Measurements from ENCODE around the gene PAK1.

Gene PAK1

DNA sequence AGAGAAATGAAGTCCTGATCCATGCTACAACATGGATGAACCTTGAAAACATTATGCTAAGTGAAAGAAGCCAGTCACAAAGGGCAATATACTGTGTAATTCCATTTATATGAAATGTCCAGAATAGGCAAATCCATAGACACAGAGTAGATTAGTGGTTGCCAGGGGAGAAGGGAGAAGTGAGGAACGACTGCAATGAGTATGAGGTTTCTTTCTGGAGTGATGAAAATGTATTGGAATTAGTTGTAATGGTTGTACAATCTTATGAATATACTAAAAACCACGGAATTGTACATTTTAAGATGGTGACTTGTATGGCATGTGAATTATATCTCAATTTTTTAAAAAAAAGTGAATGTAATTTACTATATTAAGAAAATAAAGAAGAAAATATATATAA is 89.3 kb downstream of the PAK1 start:
- TF ChIP-seq EGR1 (IDR thresholded peaks at IDR 0.05) (no peak), TCF12 (IDR thresholded peaks at IDR 0.05; ENCODE audit: low read depth) (no peak), FOXM1 (IDR thresholded peaks at IDR 0.05; ENCODE audit: borderline replicate concordance, low read depth) (no peak), TAF1 (IDR thresholded peaks at IDR 0.05; ENCODE audit: low read depth) (no peak), RAD21 (IDR thresholded peaks at IDR 0.05; ENCODE audit: low read depth) (no peak), YY1 (IDR thresholded peaks at IDR 0.05; ENCODE audit: low read depth) (no peak), NFIC (IDR thresholded peaks at IDR 0.05) (no peak), CEBPB (IDR thresholded peaks at IDR 0.05) (no peak), ZBTB7A (IDR thresholded peaks at IDR 0.05; ENCODE audit: low read depth) (no peak), EP300 (IDR thresholded peaks at IDR 0.05; ENCODE audit: borderline replicate concordance) (no peak), TEAD4 (IDR thresholded peaks at IDR 0.05) (no peak), CREB1 (IDR thresholded peaks at IDR 0.05; ENCODE audit: low read depth) (no peak)
- TF ChIP-seq, protein P1, sequence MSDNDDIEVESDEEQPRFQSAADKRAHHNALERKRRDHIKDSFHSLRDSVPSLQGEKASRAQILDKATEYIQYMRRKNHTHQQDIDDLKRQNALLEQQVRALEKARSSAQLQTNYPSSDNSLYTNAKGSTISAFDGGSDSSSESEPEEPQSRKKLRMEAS (IDR thresholded peaks at IDR 0.05): no peak
- TF ChIP-seq, protein P2, sequence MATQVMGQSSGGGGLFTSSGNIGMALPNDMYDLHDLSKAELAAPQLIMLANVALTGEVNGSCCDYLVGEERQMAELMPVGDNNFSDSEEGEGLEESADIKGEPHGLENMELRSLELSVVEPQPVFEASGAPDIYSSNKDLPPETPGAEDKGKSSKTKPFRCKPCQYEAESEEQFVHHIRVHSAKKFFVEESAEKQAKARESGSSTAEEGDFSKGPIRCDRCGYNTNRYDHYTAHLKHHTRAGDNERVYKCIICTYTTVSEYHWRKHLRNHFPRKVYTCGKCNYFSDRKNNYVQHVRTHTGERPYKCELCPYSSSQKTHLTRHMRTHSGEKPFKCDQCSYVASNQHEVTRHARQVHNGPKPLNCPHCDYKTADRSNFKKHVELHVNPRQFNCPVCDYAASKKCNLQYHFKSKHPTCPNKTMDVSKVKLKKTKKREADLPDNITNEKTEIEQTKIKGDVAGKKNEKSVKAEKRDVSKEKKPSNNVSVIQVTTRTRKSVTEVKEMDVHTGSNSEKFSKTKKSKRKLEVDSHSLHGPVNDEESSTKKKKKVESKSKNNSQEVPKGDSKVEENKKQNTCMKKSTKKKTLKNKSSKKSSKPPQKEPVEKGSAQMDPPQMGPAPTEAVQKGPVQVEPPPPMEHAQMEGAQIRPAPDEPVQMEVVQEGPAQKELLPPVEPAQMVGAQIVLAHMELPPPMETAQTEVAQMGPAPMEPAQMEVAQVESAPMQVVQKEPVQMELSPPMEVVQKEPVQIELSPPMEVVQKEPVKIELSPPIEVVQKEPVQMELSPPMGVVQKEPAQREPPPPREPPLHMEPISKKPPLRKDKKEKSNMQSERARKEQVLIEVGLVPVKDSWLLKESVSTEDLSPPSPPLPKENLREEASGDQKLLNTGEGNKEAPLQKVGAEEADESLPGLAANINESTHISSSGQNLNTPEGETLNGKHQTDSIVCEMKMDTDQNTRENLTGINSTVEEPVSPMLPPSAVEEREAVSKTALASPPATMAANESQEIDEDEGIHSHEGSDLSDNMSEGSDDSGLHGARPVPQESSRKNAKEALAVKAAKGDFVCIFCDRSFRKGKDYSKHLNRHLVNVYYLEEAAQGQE (IDR thresholded peaks at IDR 0.05; ENCODE audit: low read depth): no peak
- TF ChIP-seq, protein P3, sequence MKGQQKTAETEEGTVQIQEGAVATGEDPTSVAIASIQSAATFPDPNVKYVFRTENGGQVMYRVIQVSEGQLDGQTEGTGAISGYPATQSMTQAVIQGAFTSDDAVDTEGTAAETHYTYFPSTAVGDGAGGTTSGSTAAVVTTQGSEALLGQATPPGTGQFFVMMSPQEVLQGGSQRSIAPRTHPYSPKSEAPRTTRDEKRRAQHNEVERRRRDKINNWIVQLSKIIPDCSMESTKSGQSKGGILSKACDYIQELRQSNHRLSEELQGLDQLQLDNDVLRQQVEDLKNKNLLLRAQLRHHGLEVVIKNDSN (IDR thresholded peaks at IDR 0.05): no peak

- TF ChIP-seq, protein P2 (IDR thresholded peaks at IDR 0.05; ENCODE audit: low read depth): no peak
- TF ChIP-seq, protein P1 (IDR thresholded peaks at IDR 0.05): no peak
- no peak for TF ChIP-seq NFIC (IDR thresholded peaks at IDR 0.05)
- no peak for TF ChIP-seq TCF12 (IDR thresholded peaks at IDR 0.05; ENCODE audit: low read depth)
- TF ChIP-seq, protein P3 (IDR thresholded peaks at IDR 0.05): no peak
- no peak for TF ChIP-seq CREB1 (IDR thresholded peaks at IDR 0.05; ENCODE audit: low read depth)
- no peak for TF ChIP-seq TAF1 (IDR thresholded peaks at IDR 0.05; ENCODE audit: low read depth)
- TF ChIP-seq EP300 (IDR thresholded peaks at IDR 0.05; ENCODE audit: borderline replicate concordance): no peak
- TF ChIP-seq EGR1 (IDR thresholded peaks at IDR 0.05): no peak
- no peak for TF ChIP-seq YY1 (IDR thresholded peaks at IDR 0.05; ENCODE audit: low read depth)
- no peak for TF ChIP-seq CEBPB (IDR thresholded peaks at IDR 0.05)
- no peak for TF ChIP-seq TEAD4 (IDR thresholded peaks at IDR 0.05)
These were observed 91.9 kb downstream of the PAK1 start for GRCh38 chr11:77381729-77382665.

DNA sequence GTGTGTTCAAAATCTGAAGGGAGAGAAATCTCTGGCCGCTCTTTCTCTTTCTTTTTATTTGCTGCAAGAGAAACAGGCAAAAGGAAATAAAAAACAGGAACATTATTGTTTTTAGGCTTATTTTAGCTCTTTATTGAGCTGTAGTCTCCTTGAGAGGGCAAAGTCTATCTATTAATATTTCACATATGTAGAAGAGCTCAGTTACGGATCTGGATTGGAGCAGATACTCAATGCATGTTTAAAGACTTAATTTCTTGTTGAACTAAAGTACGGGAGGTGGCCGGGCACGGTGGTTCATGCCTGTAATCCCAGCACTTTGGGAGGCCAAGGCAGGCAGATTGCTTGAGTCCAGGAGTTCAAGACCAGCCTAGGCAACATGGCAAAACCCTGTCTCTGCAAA is 94.0 kb downstream of the PAK1 start:
- TF ChIP-seq FOXM1 (IDR thresholded peaks at IDR 0.05; ENCODE audit: borderline replicate concordance, low read depth): no peak
- TF ChIP-seq EGR1 (IDR thresholded peaks at IDR 0.05): no peak
- TF ChIP-seq, protein P1 (IDR thresholded peaks at IDR 0.05): no peak
- no peak for TF ChIP-seq TCF12 (IDR thresholded peaks at IDR 0.05; ENCODE audit: low read depth)
- TF ChIP-seq CEBPB (IDR thresholded peaks at IDR 0.05): no peak
- no peak for TF ChIP-seq TAF1 (IDR thresholded peaks at IDR 0.05; ENCODE audit: low read depth)
- no peak for TF ChIP-seq CREB1 (IDR thresholded peaks at IDR 0.05; ENCODE audit: low read depth)
- no peak for TF ChIP-seq TEAD4 (IDR thresholded peaks at IDR 0.05)
- TF ChIP-seq, protein P3 (IDR thresholded peaks at IDR 0.05): no peak
- TF ChIP-seq, protein P2 (IDR thresholded peaks at IDR 0.05; ENCODE audit: low read depth): no peak
- no peak for TF ChIP-seq NFIC (IDR thresholded peaks at IDR 0.05)
- no peak for TF ChIP-seq YY1 (IDR thresholded peaks at IDR 0.05; ENCODE audit: low read depth)
- TF ChIP-seq EP300 (IDR thresholded peaks at IDR 0.05; ENCODE audit: borderline replicate concordance): no peak
- TF ChIP-seq RAD21 (IDR thresholded peaks at IDR 0.05; ENCODE audit: low read depth): no peak
- TF ChIP-seq ZBTB7A (IDR thresholded peaks at IDR 0.05; ENCODE audit: low read depth): no peak
